Osteocyte (in vitro differentiated cells): ENCODE data around the gene ANGEL2. TPM values are rescaled to one million over a fixed set of nuclear protein-coding genes. Genes with fewer than 3 reads are reported as not detected.
"Not testable (repeated sequence)": the region's sequence is repeated elsewhere in the genome, so short reads cannot be mapped to it uniquely, and the experiment has no call there.

Source experiments
- DNase-seq: peaks from one replicate; pipeline ENCODE4 v3.0.0; 2021; ENCODE audit warnings: mixed read lengths; ENCODE audit not compliant: unreplicated experiment; ENCODE audit errors: extremely low spot score
- H3K27ac Mint-ChIP-seq: one replicate; pipeline ENCODE4 v1.8.0; 2021; ENCODE audit warnings: mild to moderate bottlenecking, mixed read lengths; ENCODE audit not compliant: unreplicated experiment
- H3K27me3 Mint-ChIP-seq: one replicate; pipeline ENCODE4 v1.8.0; 2021; ENCODE audit warnings: mixed read lengths; ENCODE audit not compliant: unreplicated experiment
- H3K36me3 Mint-ChIP-seq: one replicate; pipeline ENCODE4 v1.8.0; 2021; ENCODE audit warnings: mixed read lengths; ENCODE audit not compliant: unreplicated experiment
- H3K4me1 Mint-ChIP-seq: one replicate; pipeline ENCODE4 v1.8.0; 2021; ENCODE audit warnings: mixed read lengths; ENCODE audit not compliant: unreplicated experiment
- H3K4me3 Mint-ChIP-seq: one replicate; pipeline ENCODE4 v1.8.0; 2021; ENCODE audit warnings: mild to moderate bottlenecking, moderate library complexity, mixed read lengths; ENCODE audit not compliant: unreplicated experiment
- H3K9me3 Mint-ChIP-seq: one replicate; pipeline ENCODE4 v1.8.0; 2021; ENCODE audit warnings: mixed read lengths; ENCODE audit not compliant: unreplicated experiment
- total RNA-seq: library from RNA; stranded (reverse); gene quantifications from 2 replicates; pipeline ENCODE4 v1.2.1, GENCODE V29; 2021
- TF ChIP-seq, protein P1 (sequence below): fragments of 200-600 bp; sonication (generic); IDR thresholded peaks from 2 replicates; pipeline ENCODE4 v1.5.0; 2021; ENCODE audit warnings: antibody characterized with exemption, mild to moderate bottlenecking, moderate library complexity

Gene ANGEL2
- total RNA-seq, 1 donor from 2014 or later, result 34.7 TPM

DNA sequence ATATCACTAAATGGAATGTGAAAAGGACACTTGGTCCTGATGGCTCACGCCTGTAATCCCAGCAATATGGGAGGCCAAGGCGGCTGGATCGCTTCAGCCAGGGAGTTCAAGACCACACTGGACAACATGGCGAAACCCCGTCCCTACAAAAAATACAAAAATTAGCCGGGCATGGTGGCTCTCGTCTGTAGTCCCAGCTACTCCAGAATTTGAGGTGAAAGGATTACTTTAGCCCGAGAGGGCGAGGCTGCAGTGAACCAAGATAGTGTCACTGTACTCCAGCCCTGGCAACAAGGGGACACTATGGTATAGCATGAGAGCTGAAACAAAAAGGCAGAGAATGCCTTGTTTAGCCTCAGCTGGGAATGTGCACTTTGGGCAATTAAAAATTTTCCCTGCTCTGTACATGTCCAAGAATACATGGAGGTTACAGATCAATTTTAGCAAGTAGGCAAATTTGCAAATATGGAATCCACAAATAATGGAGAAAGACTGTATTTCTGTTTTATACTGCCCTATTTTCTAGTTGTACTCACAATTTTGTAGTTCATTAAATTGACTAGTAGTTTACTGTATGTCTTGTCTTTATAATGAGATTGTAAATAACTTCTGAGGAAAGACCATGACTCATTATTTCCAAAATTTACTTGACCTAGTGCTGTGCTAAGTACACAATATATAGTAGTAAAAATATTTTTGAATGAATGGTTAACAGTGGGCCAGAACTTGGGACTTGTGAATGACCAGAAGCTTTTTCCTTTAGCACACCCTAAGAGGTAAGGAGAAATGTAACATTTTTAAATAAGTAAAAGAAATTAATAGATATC, 2.0 kb upstream of the ANGEL2 start:
- peaks cover 3% of the 10 kb centered on the region for H3K36me3 Mint-ChIP-seq
- no peaks in the 10 kb centered on the region for H3K9me3 Mint-ChIP-seq
- H3K27me3 Mint-ChIP-seq, result peaks cover 26% of the 10 kb centered on the region
- TF ChIP-seq, protein P1, sequence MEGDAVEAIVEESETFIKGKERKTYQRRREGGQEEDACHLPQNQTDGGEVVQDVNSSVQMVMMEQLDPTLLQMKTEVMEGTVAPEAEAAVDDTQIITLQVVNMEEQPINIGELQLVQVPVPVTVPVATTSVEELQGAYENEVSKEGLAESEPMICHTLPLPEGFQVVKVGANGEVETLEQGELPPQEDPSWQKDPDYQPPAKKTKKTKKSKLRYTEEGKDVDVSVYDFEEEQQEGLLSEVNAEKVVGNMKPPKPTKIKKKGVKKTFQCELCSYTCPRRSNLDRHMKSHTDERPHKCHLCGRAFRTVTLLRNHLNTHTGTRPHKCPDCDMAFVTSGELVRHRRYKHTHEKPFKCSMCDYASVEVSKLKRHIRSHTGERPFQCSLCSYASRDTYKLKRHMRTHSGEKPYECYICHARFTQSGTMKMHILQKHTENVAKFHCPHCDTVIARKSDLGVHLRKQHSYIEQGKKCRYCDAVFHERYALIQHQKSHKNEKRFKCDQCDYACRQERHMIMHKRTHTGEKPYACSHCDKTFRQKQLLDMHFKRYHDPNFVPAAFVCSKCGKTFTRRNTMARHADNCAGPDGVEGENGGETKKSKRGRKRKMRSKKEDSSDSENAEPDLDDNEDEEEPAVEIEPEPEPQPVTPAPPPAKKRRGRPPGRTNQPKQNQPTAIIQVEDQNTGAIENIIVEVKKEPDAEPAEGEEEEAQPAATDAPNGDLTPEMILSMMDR, result no peak
- H3K4me1 Mint-ChIP-seq, result peaks cover 16% of the 10 kb centered on the region
- no peak overlapping the region for H3K4me3 Mint-ChIP-seq
- no peak for DNase-seq
- no peak overlapping the region for H3K27ac Mint-ChIP-seq

DNA sequence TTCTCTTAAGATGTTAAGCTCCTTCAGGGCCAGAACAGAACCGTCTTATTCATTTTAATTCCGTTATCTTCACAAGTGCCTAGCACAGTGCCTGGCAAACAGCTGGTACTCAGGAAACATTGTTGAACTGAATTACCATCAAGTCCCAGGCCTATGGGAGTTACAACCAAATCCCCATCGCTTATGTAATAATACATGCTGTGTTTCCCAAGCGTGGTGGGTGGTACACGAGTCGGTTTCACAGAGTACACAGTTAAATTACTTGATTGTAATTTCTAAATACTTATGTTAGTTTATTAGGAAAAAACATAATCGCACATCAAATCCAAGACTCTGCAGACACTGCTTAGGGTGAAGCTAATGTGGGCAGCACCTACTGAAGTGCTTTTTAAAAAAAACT, 1.0 kb downstream of the ANGEL2 start:
- Mint-ChIP-seq H3K36me3 (peaks cover 9% of the 10 kb centered on the region), H3K27me3 (peaks cover 4% of the 10 kb centered on the region), H3K27ac (peak overlapping the region; percentile 100), H3K4me1 (peaks cover 16% of the 10 kb centered on the region), H3K9me3 (no peaks in the 10 kb centered on the region), H3K4me3 (peak overlapping the region; percentile 100)
- no peak for DNase-seq
- TF ChIP-seq, protein P1, result no peak

DNA sequence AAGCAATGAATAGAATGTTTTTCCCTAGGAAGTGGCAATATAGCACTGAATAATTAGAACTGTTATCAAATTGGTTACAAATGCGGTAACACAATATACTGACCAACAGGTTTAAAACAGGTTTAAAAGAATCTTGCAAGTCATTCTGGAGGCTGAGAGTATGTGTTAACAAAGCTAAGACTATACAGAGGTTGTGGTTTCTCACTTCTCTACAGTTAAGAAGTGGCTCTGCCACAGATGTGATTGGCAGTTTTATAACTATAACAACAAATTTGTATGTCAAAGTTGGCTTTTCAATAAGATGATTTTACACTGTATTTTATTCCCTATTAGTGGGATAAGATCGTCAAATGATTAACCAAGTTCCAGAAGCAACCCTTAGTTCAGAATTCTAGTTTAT, 7.1 kb downstream of the ANGEL2 start:
- Mint-ChIP-seq H3K27me3 (no peaks in the 10 kb centered on the region), H3K4me1 (peaks cover 5% of the 10 kb centered on the region), H3K36me3 (peaks cover 29% of the 10 kb centered on the region), H3K4me3 (no peak overlapping the region), H3K27ac (no peak overlapping the region), H3K9me3 (no peaks in the 10 kb centered on the region)
- TF ChIP-seq, protein P1, result no peak
- DNase-seq, result no peak

DNA sequence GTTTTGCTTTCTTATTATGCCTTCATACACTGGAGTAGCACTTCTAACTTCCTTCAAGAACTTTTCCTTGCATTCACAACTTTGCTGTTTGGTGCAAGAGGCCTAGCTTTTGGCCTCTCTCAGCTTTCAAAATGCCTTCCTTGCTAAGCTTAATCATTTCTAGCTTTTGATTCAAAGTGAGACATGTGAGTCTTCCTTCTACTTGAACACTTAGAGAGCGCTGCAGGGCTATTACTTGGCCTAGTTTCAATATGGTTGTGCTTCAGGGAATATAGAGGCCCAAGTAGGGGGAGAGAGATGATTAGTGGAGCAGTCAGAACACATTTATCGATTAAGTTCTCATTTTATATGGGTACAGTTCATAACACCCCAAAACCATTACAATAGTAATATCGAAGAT, 12.4 kb downstream of the ANGEL2 start:
- TF ChIP-seq, protein P1, result no peak
- H3K27ac Mint-ChIP-seq, result no peak overlapping the region
- DNase-seq, result no peak
- no peaks in the 10 kb centered on the region for H3K4me1 Mint-ChIP-seq
- no peaks in the 10 kb centered on the region for H3K9me3 Mint-ChIP-seq
- no peaks in the 10 kb centered on the region for H3K27me3 Mint-ChIP-seq
- H3K36me3 Mint-ChIP-seq, result peaks cover 40% of the 10 kb centered on the region
- H3K4me3 Mint-ChIP-seq, result no peak overlapping the region

DNA sequence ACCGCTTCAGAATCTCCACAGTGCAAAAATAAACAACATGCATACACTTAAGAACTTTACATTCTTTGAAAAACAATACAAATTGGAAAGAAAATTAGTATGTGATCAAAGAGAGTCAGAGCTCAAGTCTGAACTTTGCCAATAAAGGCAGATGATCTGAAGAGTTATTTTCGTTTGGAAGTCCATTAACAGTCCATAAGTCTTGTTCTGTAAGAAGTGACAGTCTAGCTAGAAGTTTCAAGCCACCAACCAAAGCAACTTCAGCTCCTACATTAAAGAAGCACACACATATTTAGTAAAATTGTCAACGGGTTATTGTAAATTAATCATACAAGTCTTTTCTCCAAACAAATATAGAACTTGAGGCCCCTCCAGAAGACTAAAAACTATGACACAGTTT, 20.7 kb downstream of the ANGEL2 start:
- Mint-ChIP-seq H3K4me3 (no peak overlapping the region), H3K4me1 (peaks cover 1% of the 10 kb centered on the region), H3K27me3 (no peaks in the 10 kb centered on the region), H3K27ac (no peak overlapping the region), H3K9me3 (no peaks in the 10 kb centered on the region), H3K36me3 (peaks cover 33% of the 10 kb centered on the region)
- DNase-seq, result no peak
- TF ChIP-seq, protein P1, result no peak

DNA sequence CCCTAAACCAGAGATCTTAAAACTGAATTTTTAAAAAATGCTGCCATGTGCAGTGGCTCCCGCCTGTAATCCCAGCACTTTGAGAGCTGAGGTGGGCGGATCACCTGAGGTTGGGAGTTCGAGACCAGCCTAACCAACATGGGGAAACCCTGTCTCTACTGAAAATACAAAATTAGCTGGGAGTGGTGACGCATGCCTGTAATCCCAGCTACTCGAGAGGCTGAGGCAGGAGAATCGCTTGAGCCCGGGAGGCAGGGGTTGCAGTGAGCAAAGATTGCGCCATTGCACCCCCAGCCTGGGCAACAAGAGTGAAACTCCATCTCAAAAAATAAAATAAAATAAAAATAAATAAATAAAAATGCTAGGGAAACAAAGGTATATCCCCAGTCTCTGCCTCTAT, 21.7 kb downstream of the ANGEL2 start:
- not testable (repeated sequence) for DNase-seq, H3K4me1 Mint-ChIP-seq, H3K27ac Mint-ChIP-seq, H3K4me3 Mint-ChIP-seq, H3K27me3 Mint-ChIP-seq, H3K9me3 Mint-ChIP-seq
- H3K36me3 Mint-ChIP-seq, result peaks cover 29% of the 10 kb centered on the region
